Cardiac septum (tissue), 1 donor: ENCODE data around the gene MKX. TPM values are rescaled to one million over a fixed set of nuclear protein-coding genes. Genes with fewer than 3 reads are reported as not detected.
"Not testable (repeated sequence)": the region's sequence is repeated elsewhere in the genome, so short reads cannot be mapped to it uniquely, and the experiment has no call there.

ENCODE experiments used
- DNase-seq: peaks from one replicate; pipeline ENCODE4 v3.0.0-alpha.2; 2020; ENCODE audit warnings: low spot score
- intact Hi-C: fragments of 100-400 bp; cut with DNase I; formaldehyde crosslinking; loops from one replicate; pipeline ENCODE4 v1.14.0; 2022
- total RNA-seq: library from RNA; stranded (reverse); fragmentation: NEBNext Ultra II Directional; extraction: Animal tissue kit (Norgen Biotek cat#: 25700); gene quantifications from one replicate; pipeline ENCODE4 v1.2.1, GENCODE V29; 2021
- donor health status: DM: no; HTN: no; CAD: no.

MKX gene
- total RNA-seq, 1 donor from 2014 or later = 0.16 TPM

DNA sequence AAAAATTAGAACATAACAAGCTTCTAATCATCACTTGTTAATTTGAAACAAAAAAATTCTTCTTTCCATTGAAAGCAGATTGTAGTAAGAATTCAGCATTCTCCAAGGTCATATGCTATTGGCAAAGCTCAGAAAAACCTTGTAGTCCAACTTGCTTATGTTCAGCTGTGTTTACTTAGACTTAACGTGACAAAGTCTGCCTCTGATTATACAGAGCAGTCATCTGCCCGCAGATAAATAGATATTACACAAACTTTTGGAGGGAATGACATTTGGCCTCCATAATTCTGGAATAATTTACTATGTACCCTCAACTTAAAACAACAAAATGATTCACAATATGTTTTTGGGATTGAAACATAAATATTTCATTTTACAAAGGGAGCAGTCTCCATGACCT, 45.8 kb downstream of the MKX start:
- intact Hi-C loops = no loop called here
- no peak for DNase-seq

- intact Hi-C loops = no loop called here
Observed at GRCh38 chr10:27698961-27699360, 46.7 kb downstream of the MKX start.

GRCh38 chr10:27696466-27696865, 49.2 kb downstream of the MKX start:
- DNase-seq = no peak
- intact Hi-C loops = no loop called here

More at GRCh38 chr10:27698961-27699360, 46.7 kb downstream of the MKX start:
- DNase-seq = no peak

GRCh38 chr10:27695706-27696105, 49.9 kb downstream of the MKX start:
- no peak for DNase-seq
- intact Hi-C loops = no loop called here

GRCh38 chr10:27695088-27695487, 50.5 kb downstream of the MKX start:
- no peak for DNase-seq
- intact Hi-C loops = no loop called here

- DNase-seq = no peak
- intact Hi-C loops = no loop called here
Observed at GRCh38 chr10:27692663-27693062, 53.0 kb downstream of the MKX start.

DNA sequence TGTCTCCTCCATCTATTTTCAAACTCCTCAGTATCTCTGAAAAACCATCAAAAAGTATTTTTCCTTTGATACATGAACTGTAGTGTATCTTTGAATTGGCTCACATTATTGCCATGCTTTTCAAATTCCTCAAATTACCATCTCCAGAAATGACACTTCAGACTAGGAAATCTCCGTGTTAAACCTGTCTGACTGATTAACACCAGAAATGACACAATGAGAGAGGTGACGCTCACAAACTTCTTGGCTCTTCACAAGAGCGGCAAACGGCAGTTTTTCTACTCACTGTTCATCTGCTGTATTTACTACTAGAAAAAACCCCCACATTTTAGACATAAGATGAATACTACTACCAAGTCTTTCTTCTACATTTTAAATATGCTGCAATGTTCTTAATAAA, 56.6 kb downstream of the MKX start:
- intact Hi-C loops = no loop called here
- DNase-seq = no peak

DNA sequence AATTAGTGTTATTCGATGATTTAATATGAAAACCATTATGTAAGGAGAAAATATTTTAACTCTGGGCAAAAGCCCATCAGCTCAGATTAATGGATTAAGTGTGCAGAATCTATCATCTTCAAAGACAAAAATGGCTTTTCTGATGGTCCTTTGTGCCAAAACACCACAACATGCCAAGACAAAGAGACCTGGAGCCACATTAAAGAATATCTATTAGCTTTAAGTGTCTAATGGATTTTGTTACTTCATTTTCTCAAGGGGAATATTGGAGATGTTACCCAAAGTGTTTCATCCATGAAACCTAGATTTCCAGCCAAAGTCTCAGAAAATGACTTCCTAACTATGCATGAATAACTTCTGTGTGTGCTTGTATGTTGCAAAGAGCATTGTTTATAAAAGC, 57.3 kb downstream of the MKX start:
- DNase-seq = no peak
- intact Hi-C loops = no loop called here

DNA sequence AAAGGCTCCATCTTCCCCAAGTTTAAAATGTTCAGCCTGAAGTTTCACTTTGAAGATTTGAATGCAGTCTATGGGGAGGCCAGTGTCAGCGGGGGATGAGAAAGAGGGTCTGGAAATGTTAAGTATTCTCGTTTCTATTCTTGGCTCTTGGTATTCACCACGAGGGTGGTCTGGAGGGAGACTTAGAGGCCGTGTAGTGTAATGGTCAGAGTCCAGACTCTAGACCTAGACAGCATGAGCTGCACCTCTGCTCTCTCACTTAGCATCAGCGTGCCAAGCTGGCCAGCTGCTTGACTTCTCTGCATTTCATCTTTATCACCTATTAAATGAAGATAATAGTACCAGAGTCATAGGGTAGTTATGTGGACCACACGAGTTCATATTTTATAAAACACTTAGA, 57.9 kb downstream of the MKX start:
- no peak for DNase-seq
- intact Hi-C loops = no loop called here

DNA sequence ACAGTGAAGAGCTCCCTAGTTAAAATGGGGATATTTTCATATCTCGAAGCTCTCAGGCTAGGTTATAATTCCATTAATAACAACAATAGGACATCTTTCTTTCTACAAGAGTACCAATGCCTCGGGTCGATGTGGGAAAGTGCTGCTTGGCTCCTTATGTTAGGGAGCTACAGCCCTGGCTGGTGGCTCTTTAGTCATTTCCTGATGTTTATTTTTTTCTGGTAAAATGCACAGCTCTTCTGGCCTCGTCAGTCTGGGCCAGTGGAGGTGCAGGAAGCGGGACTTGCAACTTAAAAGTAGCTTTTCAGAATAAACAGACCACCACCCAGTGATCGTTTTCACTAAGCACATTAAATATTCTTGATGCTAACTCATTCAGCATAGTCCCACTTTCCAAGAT, 58.3 kb downstream of the MKX start:
- intact Hi-C loops = no loop called here
- no peak for DNase-seq

DNA sequence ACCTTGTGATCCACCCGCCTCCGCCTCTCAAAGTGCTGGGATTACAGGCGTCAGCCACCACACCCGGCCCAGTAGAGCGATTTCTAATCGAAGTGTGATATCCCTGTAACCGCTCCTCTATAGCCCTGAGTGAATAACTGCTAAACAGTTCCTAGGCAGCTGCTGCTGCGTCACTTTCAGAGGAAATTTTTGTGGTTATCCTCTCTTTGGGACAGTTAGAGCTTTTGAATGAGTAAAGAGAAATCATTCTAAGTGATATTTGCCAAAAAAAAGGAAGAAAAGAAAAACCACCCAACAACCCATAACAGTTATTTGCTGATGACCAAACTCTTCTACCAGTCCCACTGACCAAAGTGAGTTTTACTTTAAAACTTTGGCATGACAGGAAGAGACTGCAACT, 59.9 kb downstream of the MKX start:
- intact Hi-C loops = no loop called here
- no peak for DNase-seq

DNA sequence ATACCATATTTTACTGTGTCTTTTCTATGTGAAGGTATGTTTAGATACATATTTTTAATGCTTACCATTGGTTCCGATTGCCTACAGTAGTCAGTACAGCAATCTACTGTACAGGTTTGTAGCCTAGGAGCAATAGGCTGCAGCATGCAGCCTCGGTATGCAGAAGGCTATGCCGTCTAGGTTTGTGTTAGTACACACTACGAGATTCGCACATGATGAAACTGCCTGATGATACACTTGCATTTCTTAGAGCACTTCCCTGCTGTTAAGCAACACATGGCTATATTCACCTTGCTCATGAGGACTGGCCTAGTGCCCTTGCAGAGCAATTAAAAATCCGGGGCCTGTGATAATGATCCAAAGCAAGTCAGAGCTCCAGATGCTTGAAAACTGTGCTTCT, 62.4 kb downstream of the MKX start:
- intact Hi-C loops = no loop called here
- no peak for DNase-seq

- DNase-seq, intact Hi-C loops: not testable (repeated sequence)
Observed at GRCh38 chr10:27681795-27682194, 63.8 kb downstream of the MKX start.

DNA sequence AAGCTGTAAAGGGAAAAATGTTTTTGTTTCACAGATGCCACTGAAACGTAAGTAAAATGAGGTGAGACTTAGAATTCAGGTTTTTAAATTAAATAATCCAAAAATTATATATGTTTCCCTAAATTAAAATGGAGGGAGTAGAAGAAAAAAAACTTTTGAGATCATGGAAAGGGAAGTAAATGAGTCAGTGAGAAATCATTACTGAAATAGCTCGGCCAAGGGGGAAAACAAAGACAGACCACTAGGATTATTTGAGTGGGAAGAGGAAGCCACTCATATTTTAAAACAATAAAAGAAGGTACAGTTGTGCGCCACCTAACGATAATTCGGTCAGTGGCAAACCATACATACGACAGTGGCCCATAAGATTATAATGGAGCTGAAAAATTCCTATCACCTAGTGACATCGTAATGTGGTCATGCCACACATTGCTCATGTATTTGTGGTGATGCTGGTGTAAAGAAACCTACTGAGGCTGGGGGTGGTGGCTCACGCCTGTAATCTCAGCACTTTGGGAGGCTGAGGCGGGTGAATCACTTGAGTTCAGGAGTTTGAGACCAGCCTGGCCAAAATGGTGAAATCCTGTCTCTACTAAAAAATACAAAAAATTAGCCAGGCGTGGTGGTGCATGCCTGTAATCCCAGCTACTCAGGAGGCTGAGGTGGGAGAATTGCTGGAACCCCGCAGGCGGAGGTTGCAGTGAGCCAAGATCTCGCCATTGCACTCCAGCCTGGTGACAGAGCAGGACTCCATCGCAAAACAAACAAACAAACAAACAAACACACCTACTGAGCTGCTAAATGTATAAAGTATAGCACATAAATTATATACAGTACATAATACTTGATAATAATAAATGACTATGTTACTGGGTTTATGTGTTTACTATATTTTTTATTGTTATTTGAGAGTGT, 64.7 kb downstream of the MKX start:
- intact Hi-C loops = no loop called here

GRCh38 chr10:27680006-27680557, 65.5 kb downstream of the MKX start:
- intact Hi-C loops = no loop called here
- no peak for DNase-seq

More for the DNA sequence above, 64.7 kb downstream of the MKX start:
- no peak for DNase-seq

DNA sequence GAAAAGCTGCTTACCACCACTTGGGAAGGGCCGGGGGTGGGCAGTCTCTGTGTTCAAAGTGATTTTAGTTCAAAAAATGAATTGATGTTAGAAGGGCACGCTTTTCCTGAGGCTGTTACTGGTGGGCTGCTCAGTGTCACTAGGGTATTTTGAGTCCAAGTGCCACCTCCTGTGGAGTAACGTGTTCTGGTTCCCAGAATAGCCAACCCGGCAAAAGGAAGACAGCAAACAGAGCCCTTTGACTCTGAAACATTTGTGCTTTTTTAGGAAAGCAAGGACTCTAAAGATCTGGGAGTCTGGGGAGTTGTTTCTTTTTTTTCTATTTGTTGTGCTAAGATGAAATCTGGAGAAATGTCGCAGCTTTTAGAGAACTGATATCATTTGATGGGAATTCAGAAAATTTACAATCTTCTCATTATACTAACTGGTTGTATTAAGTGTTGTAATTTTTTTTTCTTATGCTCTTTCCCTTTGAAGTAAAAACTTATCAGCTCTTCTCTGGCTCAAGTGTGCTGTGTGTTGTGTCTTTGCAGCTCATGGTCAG, 66.2 kb downstream of the MKX start:
- intact Hi-C loops = no loop called here
- no peak for DNase-seq

DNA sequence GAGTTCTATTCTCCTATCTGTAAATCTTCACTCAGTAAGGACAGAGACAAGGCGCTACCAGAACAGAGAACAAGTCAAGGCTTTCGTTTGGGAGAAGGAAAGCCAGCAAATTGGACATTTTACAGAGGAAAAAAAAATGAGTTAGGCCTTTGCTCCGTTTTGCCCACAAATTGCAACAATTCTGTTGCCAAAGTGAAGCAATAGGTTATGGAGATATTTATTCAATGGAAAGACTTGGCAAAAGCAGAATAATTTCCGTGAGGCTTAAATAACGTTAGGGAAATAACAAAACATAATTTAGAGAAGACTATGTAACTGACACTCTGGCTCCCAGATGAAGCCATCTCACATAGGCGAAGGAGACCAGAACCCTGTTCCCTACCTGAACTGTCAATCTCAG, 67.5 kb downstream of the MKX start:
- DNase-seq = no peak
- intact Hi-C loops = no loop called here

DNA sequence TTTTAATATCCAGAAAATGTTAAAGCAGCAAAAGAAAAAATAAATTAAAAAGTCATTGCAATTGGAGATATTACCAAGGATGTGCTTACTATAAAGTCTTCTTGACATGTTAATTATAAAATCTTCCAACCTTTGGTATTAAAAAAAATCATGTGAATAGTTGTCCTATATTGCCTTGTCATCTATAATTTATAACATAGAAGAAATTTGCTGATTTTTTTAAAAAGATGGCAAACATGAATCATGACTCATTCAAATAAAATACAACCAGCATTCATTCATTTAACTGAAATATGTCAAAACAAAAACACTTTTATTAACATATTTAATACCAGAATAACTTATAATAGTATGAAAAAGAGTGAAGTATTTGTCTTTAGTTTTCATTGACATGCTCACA, 72.6 kb downstream of the MKX start:
- intact Hi-C loops = no loop called here
- DNase-seq = no peak

DNA sequence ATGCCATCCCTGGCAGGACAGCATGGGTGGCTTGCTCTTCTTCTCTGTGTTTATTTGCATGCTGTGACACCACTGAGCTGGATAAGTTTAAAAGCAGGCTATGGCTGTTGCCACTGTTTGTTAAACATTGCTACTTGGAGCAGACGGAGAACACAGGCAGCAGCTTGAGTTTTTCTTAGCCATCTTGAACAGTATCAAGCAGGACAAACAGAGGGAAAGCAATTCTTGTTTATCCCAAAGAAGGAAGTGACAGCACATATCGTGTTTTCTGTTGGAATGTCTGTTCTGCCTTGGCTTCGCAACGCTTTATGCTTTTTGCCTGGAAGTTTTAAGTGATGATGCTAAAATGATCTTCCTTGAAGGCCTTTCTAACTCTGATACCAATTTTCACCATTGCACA, 73.8 kb downstream of the MKX start:
- no peak for DNase-seq
- intact Hi-C loops = no loop called here

DNA sequence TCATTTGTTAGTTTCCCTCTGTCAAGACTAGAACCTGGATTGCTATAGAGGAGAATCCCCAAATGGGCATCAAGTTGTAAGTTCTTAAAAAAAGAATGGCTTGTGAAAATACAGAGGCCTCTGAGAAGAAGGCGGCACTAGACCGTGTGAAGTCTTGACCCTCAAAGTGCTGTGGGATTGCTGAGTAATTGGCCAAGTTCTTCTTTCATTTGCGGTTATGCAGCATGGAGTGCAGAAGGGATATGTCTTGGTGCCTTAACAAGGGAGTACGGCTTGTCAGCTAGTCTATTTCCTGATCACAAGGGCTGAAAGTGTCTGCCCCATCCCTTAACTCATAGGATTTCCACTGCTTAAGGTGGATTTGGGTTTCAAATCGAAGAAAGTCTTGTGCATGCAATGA, 81.2 kb downstream of the MKX start:
- intact Hi-C loops = no loop called here
- no peak for DNase-seq

- intact Hi-C loops = no loop called here
- DNase-seq = no peak
Observed at GRCh38 chr10:27663621-27664020, 82.0 kb downstream of the MKX start.
